Measurements from ENCODE around the gene SPEF2. TPM values are rescaled to one million over a fixed set of nuclear protein-coding genes. Genes with fewer than 3 reads are reported as not detected.

Gene SPEF2
- total and polyA plus RNA-seq, 2 of the 13 experiments (the other 11 are each of a cell fraction or from before 2014, with no cell fraction given), result 1.5 to 2.3 TPM

- TF ChIP-seq GMEB1 (CRISPR knock-in tag; IDR thresholded peaks at IDR 0.05; ENCODE audit: borderline replicate concordance) (no peak), KDM1A (CRISPR knock-in tag; IDR thresholded peaks at IDR 0.05) (no peak)
These were observed 55.3 kb downstream of the SPEF2 start (continued) for GRCh38 chr5:35672995-35673394.

- H3K9me3 ChIP-seq (ENCODE audit: low read length), result no peaks in the 10 kb centered on the region
- 63% methylated on average over 2 of the region's 2 CpGs for WGBS (ENCODE audit: low lambda C conversion rate)
- H4K20me1 ChIP-seq (ENCODE audit: insufficient read depth, low read length), result no peaks in the 10 kb centered on the region
- no peak overlapping the region for H3K27ac ChIP-seq (ENCODE audit: extremely low read length, insufficient read depth, low read length)
- POLR2A ChIA-PET, result no interaction called here
- no TSS peak for BruUV-seq (replicated peaks)
- no peak overlapping the region for H3K9ac ChIP-seq (ENCODE audit: insufficient read depth, low read depth, low read length)
- H3K4me1 ChIP-seq (ENCODE audit: insufficient read depth, low read length), result no peaks in the 10 kb centered on the region
- intact Hi-C loops (cut with micrococcal nuclease; ENCODE audit: unreplicated experiment) (no loop called here), in situ Hi-C loops (cut with HindIII; ENCODE audit: extremely low pct_ligation_motif_present, low pct_unique_long_range_greater_than_20kb) (no loop called here)
- no peak overlapping the region for H2AFZ ChIP-seq (ENCODE audit: low read length)
- TF ChIP-seq SNAPC4 (CRISPR knock-in tag; IDR thresholded peaks at IDR 0.05) (no peak), ZNF674 (CRISPR knock-in tag; IDR thresholded peaks at IDR 0.05; ENCODE audit: low read depth) (no peak), MAF1 (CRISPR knock-in tag; IDR thresholded peaks at IDR 0.05; ENCODE audit: borderline replicate concordance) (no peak), U2AF1 (optimal IDR thresholded peaks at IDR 0.05; ENCODE audit: low read depth, low read length) (no peak), PCBP1 (IDR thresholded peaks at IDR 0.05; ENCODE audit: borderline replicate concordance, low read depth, low read length) (no peak), ZNF720 (CRISPR knock-in tag; IDR thresholded peaks at IDR 0.05) (no peak), POGZ (CRISPR knock-in tag; IDR thresholded peaks at IDR 0.05) (no peak), RXRB (CRISPR knock-in tag; IDR thresholded peaks at IDR 0.05; ENCODE audit: borderline replicate concordance) (no peak), ISL2 (CRISPR knock-in tag; IDR thresholded peaks at IDR 0.05) (no peak), MAFG (CRISPR knock-in tag; IDR thresholded peaks at IDR 0.05) (no peak), THYN1 (CRISPR knock-in tag; IDR thresholded peaks at IDR 0.05; ENCODE audit: borderline replicate concordance, low read depth) (no peak), CSRNP1 (CRISPR knock-in tag; IDR thresholded peaks at IDR 0.05) (no peak), ZNF546 (CRISPR knock-in tag; conservative IDR thresholded peaks at IDR 0.05) (no peak), PHF21A (CRISPR knock-in tag; IDR thresholded peaks at IDR 0.05) (no peak), SMAD1 (CRISPR knock-in tag; IDR thresholded peaks at IDR 0.05; ENCODE audit: borderline replicate concordance, low read depth) (no peak)
- no peak overlapping the region for H3K4me2 ChIP-seq (ENCODE audit: low read depth, low read length)
- FAIRE-seq, result no peak
- no peaks in the 10 kb centered on the region for H3K36me3 ChIP-seq (replicated peaks in 1 of 2; ENCODE audit: control insufficient read depth in 1 of 2, insufficient read depth in 2 of 2, low read length in 2 of 2)
- no peak for ATAC-seq
- no peaks in the 10 kb centered on the region for H3K27me3 ChIP-seq (ENCODE audit: control insufficient read depth in 1 of 2, insufficient read depth in 2 of 2, low read length in 2 of 2)
- CTCF ChIA-PET (ENCODE audit: low intra/inter-chr PET ratio, low total read pairs), result no interaction called here
- H3K4me3 ChIP-seq (replicated peaks in 1 of 3; ENCODE audit: insufficient read depth in 1 of 3, low read depth in 2 of 3, low read length in 3 of 3), result no peak overlapping the region
- DNase-seq (ENCODE audit: low spot score), result no peak
- no peaks in the 10 kb centered on the region for H3K79me2 ChIP-seq (ENCODE audit: insufficient read depth, low read length)
These were observed 56.4 kb downstream of the SPEF2 start for GRCh38 chr5:35674049-35674448.
